Measurements from ENCODE around the gene MSRB1. TPM values are rescaled to one million over a fixed set of nuclear protein-coding genes. Genes with fewer than 3 reads are reported as not detected.
"Not testable (repeated sequence)": the region's sequence is repeated elsewhere in the genome, so short reads cannot be mapped to it uniquely, and the experiment has no call there.

Gene MSRB1
- total RNA-seq, 2 experiments from 2014 or later, result 8.5 to 11.0 TPM

DNA sequence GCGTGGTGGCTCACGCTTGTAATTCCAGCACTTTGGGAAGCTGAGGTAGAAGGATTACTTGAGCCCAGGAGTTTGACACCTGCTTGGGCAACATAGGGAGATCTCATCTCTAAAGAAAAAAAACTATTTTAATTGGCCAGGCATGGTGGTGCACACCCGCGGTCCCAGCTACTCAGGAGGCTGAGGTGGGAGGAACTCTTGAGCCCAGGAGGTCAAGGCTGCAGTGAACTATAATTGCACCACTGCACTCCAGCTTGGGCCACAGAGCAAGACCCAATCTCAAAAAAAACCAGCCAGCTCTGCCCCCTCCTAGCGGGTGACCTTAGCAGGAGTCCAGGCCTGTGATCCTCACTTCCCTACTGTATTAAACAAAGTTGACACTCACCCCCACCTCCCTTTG, 18.9 kb downstream of the MSRB1 start:
- Mint-ChIP-seq H3K27me3 (ENCODE audit: low read depth) (peaks cover 40% of the 10 kb centered on the region), H3K4me3 (no peak overlapping the region), H3K4me1 (ENCODE audit: low read depth) (peaks cover 2% of the 10 kb centered on the region), H3K36me3 (ENCODE audit: low read depth) (no peaks in the 10 kb centered on the region), H3K9me3 (no peaks in the 10 kb centered on the region), H3K27ac (no peak overlapping the region)
- CTCF ChIA-PET, result interaction anchor here (0.9 kb wide), 2 partner anchors 12 to 34 kb away, joined by 3 to 4 read pairs; no protein-coding TSS in a partner anchor
- intact Hi-C loops (cut with micrococcal nuclease), result no loop called here
- no peak for DNase-seq

DNA sequence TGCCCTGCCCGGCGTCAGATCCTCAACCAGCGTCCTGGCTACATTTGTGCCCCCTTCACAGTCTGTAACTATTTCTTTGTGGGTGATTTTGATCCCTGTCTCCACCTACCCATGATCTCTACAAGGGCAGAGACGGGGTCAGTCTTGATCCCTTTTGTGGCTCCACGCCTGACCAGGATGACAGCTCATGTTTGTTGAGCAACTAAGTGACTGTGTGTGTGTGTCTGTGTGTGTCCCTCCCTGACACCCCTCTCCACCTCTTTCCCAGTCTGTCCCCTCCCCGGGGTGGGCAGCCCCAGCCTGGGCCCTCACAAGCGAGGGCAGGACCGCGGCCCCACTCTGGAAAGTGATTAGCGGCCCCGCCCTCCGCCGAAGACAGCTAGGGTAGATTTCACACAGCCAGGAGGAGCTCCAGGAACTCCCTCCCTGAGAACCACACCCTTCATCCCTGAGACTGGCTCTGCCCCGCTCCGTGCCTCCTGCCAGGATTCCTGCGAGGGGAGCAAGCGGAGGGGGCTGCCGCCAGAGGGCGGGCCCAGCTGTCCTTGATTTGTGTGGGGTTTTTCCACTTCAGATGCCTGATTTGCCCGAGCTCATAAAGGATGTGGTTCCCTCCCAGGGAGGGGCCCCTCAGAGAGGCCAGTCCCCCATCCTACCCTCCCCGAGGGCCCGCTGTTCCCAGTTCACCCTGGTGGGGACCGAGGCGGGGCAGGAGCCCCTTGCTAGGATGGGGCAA, 19.5 kb downstream of the MSRB1 start:
- Mint-ChIP-seq H3K4me3 (no peak overlapping the region), H3K36me3 (ENCODE audit: low read depth) (no peaks in the 10 kb centered on the region), H3K27me3 (ENCODE audit: low read depth) (peaks cover 45% of the 10 kb centered on the region), H3K4me1 (ENCODE audit: low read depth) (peaks cover 2% of the 10 kb centered on the region), H3K9me3 (no peaks in the 10 kb centered on the region), H3K27ac (no peak overlapping the region)
- CTCF ChIA-PET, result interaction anchor here (0.9 to 1.1 kb wide), 3 partner anchors 13 to 39 kb away, joined by 3 to 4 read pairs (median 3); no protein-coding TSS in a partner anchor
- peak; percentile 30 for DNase-seq
- intact Hi-C loops (cut with micrococcal nuclease), result no loop called here

DNA sequence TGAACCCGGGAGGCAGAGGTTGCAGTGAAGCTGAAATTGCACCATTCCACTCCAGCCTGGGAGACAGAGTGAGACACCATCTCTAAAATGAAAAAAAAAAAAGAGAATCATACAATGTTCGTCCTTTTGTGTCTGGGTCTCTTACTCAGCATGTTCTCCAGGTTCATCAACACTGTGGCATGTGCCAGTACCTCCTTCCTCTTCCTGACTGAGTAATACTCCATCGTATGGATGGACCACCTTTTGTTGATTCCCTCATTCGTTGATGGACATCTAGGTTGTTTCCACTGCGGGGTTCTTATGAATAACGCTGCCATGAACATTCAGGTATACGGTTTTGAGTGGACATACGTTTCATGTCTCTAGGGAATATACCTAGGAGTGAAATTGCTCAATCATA, 20.6 kb downstream of the MSRB1 start:
- H3K36me3 Mint-ChIP-seq (ENCODE audit: low read depth), result no peaks in the 10 kb centered on the region
- no peak overlapping the region for H3K27ac Mint-ChIP-seq
- intact Hi-C loops (cut with micrococcal nuclease), result no loop called here
- CTCF ChIA-PET, result interaction anchor here (0.7 kb wide), 1 partner anchor 425 kb away, joined by 3 read pairs; no protein-coding TSS in a partner anchor
- H3K27me3 Mint-ChIP-seq (ENCODE audit: low read depth), result peaks cover 47% of the 10 kb centered on the region
- no peak overlapping the region for H3K4me3 Mint-ChIP-seq
- peaks cover 2% of the 10 kb centered on the region for H3K4me1 Mint-ChIP-seq (ENCODE audit: low read depth)
- DNase-seq, result no peak
- H3K9me3 Mint-ChIP-seq, result no peaks in the 10 kb centered on the region

DNA sequence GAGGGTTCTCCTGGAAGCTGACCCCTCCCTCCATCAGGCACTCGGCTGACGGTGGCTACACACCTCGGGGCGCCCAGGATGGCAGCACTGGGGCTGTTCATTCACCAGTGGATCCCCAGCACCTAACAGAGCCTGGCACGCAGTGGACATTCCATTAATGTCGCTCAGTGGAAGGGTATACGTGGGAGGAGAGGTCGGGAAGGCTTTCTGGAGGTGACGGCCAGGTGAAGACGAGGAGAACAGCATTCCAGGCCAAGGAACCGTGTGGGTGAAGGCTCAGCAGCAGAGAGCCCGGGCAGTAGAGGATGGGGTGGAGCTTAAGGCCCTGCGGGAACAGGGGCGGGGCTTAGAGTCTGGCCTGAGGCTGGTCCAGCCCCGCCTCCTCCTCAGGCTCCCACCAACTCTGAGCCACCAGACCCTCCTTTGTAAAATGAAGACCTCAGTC, 22.2 kb downstream of the MSRB1 start:
- intact Hi-C loops (cut with micrococcal nuclease), result no loop called here
- Mint-ChIP-seq H3K36me3 (ENCODE audit: low read depth) (no peaks in the 10 kb centered on the region), H3K4me1 (ENCODE audit: low read depth) (peaks cover 4% of the 10 kb centered on the region), H3K4me3 (no peak overlapping the region), H3K27ac (no peak overlapping the region), H3K9me3 (no peaks in the 10 kb centered on the region), H3K27me3 (ENCODE audit: low read depth) (peaks cover 58% of the 10 kb centered on the region)
- CTCF ChIA-PET, result no interaction called here
- no peak for DNase-seq

DNA sequence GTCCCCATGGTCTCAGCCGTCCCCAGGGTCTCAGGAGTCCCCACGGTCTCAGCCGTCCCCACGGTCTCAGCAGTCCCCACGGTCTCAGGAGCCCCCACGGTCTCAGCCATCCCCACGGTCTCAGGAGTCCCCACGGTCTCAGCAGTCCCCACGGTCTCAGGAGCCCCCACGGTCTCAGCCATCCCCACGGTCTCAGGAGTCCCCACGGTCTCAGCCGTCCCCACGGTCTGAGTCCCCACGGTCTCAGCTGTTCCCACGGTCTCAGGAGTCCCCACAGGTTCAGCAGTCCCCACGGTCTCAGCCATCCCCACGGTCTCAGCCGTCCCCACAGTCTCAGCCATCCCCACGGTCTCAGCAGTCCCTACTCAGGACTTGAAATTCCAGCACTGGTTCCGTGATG, 22.9 kb downstream of the MSRB1 start:
- H3K9me3 Mint-ChIP-seq; H3K4me3 Mint-ChIP-seq; CTCF ChIA-PET; H3K36me3 Mint-ChIP-seq (ENCODE audit: low read depth); H3K27ac Mint-ChIP-seq; H3K4me1 Mint-ChIP-seq (ENCODE audit: low read depth); DNase-seq; intact Hi-C loops (cut with micrococcal nuclease): not testable (repeated sequence)
- peaks cover 64% of the 10 kb centered on the region for H3K27me3 Mint-ChIP-seq (ENCODE audit: low read depth)

DNA sequence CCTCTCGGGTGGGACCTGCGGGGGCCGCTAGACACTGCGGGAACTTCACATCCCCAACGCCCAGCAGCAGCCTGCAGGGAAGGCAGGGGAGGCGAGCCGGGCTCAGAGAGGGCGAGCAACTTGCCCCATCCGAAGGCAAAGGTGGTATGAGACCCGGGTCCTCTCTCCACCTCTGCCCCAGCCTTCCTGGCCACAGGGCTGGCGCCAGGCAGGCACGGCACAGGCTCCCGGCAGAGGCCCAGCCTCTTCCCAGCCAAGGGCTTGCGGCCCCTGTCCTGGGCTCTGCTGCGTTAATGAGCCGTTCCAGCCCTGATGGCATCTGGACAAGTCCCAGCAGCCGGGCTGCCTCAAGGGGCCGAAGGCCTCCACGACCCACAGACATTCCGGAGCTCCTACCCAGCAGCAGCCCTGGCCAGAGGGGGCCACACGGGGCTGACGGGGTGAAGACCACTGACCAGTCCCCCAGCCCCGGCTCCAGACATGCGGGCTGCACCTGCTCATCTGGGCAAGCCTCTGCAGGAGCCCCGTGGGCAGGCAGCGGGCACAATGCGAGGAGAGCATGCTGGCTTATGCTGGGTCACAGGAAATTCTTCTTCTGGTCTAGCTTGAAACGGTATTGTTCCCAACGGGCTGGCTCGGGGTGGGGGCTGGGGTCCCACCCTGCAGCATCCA, 23.5 kb downstream of the MSRB1 start:
- Mint-ChIP-seq H3K4me3 (no peak overlapping the region), H3K9me3 (no peaks in the 10 kb centered on the region), H3K27ac (no peak overlapping the region), H3K4me1 (ENCODE audit: low read depth) (peaks cover 4% of the 10 kb centered on the region), H3K36me3 (ENCODE audit: low read depth) (no peaks in the 10 kb centered on the region), H3K27me3 (ENCODE audit: low read depth) (peaks cover 68% of the 10 kb centered on the region)
- no peak for DNase-seq
- CTCF ChIA-PET, result no interaction called here
- intact Hi-C loops (cut with micrococcal nuclease), result no loop called here

DNA sequence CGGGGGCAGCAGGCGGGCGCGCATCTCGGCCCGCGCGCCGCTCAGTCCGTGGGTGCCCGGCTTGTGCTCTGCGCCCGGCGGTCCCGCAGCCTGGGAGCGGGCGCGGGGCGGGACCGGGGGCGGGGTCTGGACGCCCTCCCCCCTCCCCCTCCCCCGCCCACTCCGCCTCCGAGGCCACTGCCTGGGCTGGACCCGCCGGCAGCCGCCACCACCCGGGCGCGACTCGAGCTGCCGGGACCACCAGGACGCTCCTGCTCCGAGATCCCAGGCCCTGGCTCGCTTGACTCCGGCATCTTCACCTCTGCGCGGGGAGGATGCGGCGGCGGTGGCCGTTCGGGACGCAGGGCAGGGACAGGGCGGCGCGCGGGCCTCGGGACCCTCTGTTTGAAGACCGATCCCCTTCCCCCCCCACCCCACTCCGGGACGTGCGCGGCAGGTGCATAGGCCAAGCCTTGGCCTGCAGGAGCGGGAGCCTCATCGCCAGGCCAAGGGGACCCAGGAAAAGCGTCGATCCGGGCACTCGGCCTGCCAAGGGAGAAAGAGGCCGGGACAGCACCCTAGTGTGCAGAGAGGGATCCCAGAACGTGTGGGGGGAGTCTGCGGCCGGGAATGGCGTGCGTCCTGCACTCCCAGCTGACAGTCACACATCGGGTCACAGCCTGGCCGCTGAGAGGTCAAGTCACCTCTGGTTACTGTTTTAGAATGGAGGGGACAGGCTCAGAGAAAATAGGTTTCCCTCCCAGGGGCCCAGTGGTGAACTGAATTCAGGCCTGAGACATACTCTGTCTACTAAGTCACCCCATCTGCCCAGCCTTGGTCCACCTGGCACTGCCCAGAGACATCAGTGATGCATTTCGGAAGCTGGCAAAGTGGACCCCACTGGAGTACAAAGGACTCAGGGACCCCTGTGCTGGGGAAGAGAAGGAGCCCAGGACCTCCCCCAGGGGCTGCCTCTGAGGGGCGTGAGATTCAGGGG, 24.4 kb downstream of the MSRB1 start, which contains the start of gene HS3ST6:
TSS of gene HS3ST6 (minus strand) at position 65 of the 976 bp plus-strand sequence. CDS start 92 bp downstream, outside the sequence.
- peaks cover 65% of the 10 kb centered on the region for H3K27me3 Mint-ChIP-seq (ENCODE audit: low read depth)
- H3K4me1 Mint-ChIP-seq (ENCODE audit: low read depth), result peaks cover 4% of the 10 kb centered on the region
- H3K27ac Mint-ChIP-seq, result no peak within 1 kb of the TSS
- CTCF ChIA-PET, result no interaction called here
- no peaks in the 10 kb centered on the region for H3K36me3 Mint-ChIP-seq (ENCODE audit: low read depth)
- intact Hi-C loops (cut with micrococcal nuclease), result no loop called here
- no peaks in the 10 kb centered on the region for H3K9me3 Mint-ChIP-seq
- no peak within 1 kb of the TSS for H3K4me3 Mint-ChIP-seq
- no peak for DNase-seq

DNA sequence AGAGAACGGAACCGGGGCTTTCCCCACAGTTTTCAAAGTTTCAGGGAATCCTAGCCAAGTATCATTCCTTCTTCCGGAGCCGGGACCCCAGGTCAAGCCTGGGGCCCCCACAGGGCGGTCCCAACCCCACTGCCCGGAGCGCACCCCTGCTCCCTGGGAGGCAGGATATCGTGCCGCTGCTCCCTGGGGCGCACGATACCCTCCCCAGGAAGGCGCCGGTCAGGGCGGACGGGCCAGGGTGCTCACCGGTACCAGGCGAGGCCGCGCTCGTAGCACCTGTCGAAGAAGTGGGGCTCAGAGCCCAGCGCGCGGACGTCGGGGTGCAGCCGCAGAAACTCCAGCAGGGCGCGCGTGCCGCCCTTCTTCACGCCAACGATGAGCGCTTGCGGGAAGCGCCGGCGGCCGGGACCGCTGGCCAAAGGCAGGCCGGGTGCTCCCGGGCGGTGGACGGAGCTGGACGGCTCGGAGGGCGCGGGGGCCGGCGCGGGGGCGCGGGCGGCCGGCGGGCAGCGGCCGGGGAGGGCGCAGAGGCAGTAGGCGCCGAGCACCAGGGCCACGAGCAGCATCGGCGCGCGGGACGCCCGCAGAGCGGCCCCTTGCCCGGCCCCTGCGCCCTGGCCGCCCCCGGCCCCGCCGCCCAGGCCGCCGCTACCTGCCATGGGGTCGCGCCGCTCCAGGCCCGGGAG, 25.2 kb downstream of the MSRB1 start:
- intact Hi-C loops (cut with micrococcal nuclease), result no loop called here
- Mint-ChIP-seq H3K27ac (no peak overlapping the region), H3K36me3 (ENCODE audit: low read depth) (no peaks in the 10 kb centered on the region), H3K27me3 (ENCODE audit: low read depth) (peaks cover 60% of the 10 kb centered on the region), H3K4me3 (no peak overlapping the region), H3K9me3 (no peaks in the 10 kb centered on the region), H3K4me1 (ENCODE audit: low read depth) (peaks cover 3% of the 10 kb centered on the region)
- CTCF ChIA-PET, result no interaction called here
- no peak for DNase-seq

DNA sequence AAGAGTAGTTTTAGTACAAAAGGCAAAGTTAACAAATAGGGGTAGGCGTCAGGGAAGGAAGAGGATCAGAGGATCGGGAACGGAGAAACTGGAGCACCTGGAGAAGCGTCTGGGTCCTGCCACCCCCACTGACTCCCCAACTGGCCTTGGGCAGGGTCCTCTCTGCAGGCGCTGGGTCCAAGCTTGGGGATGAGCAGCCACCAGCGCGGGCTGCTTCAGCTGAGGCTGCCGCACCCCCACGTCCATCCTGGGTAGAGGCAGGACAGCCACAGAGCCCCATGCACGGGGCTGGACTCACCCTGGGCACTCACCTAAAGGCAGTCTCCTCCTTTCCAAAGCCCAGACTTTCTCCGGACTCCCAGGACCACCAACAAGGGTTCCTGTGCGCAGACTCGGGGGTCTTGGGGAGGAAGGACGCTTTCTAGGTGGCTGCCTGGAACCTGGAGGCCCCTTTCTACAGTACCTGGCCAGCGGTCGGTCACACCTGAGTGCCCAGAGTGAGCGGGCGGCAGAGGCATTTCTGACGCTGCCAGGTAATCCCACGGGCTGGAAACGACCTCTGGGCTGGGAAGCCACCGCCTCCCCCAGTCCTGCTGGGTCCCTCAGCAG, 25.8 kb downstream of the MSRB1 start:
- no peak overlapping the region for H3K27ac Mint-ChIP-seq
- no peak overlapping the region for H3K4me3 Mint-ChIP-seq
- H3K9me3 Mint-ChIP-seq, result no peaks in the 10 kb centered on the region
- CTCF ChIA-PET, result no interaction called here
- no peaks in the 10 kb centered on the region for H3K36me3 Mint-ChIP-seq (ENCODE audit: low read depth)
- no peak for DNase-seq
- intact Hi-C loops (cut with micrococcal nuclease), result no loop called here
- peaks cover 55% of the 10 kb centered on the region for H3K27me3 Mint-ChIP-seq (ENCODE audit: low read depth)
- peaks cover 2% of the 10 kb centered on the region for H3K4me1 Mint-ChIP-seq (ENCODE audit: low read depth)

DNA sequence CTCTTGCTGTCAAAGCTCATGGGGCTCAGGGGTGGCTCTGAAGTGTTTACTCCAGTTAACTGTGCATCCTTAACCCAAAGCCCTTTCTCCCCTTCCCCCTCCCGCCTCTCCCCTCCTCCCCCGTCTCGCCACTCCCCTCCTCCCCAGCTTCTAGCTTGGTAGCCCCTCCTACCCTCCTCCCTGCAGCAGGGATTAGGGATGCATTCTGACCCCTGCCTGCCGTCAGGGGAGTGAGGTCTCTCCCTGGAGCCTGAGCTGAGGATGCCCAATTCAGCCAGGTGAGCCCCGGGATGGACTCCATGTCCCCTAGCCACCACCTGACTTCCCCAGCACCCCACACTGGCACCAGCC, 26.4 kb downstream of the MSRB1 start:
- peaks cover 2% of the 10 kb centered on the region for H3K4me1 Mint-ChIP-seq (ENCODE audit: low read depth)
- intact Hi-C loops (cut with micrococcal nuclease), result no loop called here
- H3K4me3 Mint-ChIP-seq, result no peak overlapping the region
- DNase-seq, result no peak
- no peaks in the 10 kb centered on the region for H3K9me3 Mint-ChIP-seq
- H3K36me3 Mint-ChIP-seq (ENCODE audit: low read depth), result no peaks in the 10 kb centered on the region
- CTCF ChIA-PET, result interaction anchor here (0.8 kb wide), 1 partner anchor 13 kb away, joined by 3 read pairs; no protein-coding TSS in a partner anchor
- peaks cover 51% of the 10 kb centered on the region for H3K27me3 Mint-ChIP-seq (ENCODE audit: low read depth)
- H3K27ac Mint-ChIP-seq, result no peak overlapping the region

DNA sequence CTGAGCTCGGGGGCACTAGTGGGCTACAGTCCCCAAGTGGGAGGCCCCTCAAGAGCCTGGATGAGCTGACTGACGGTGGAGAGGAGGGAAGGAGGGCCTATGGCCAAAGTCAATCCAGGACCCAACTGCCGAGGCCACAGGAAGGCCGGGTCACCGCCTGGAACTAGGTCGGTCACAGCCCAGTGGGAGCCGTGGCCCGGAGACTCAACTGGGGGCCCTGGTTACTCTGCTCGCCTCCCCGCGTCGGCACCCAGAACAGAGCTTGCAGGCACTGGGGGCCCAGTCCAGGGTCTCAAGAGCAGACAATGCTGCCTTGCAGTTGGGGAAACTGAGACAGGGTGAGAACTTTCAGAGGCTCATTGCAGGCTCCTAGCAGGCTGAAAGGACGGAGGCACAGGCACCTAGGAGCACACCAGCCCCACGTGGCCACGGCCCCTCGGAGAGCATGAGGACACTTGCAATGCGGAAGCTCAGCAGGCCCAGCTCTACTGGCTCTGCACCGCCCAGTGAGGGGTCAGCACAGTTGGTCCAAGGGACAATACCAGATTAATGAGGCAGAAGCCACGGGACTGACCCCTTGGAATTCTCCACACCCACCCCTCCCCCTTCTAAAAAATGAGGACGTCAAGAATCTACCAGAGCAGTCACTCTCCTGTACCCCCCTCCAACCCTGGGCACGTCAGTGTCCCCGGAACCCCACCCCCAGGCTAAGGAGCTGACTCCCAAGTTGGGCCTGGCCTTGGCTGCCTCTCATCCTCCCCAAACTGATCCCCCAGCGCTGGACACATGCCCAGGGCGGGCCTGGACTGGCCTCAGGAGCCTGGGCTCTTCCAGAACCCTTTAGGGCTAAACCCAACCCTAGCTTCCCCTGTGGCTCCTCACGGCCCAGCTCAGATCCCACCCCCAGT, 27.0 kb downstream of the MSRB1 start:
- Mint-ChIP-seq H3K27me3 (ENCODE audit: low read depth) (peaks cover 45% of the 10 kb centered on the region), H3K27ac (no peak overlapping the region), H3K4me3 (no peak overlapping the region), H3K36me3 (ENCODE audit: low read depth) (no peaks in the 10 kb centered on the region), H3K9me3 (no peaks in the 10 kb centered on the region), H3K4me1 (ENCODE audit: low read depth) (peaks cover 2% of the 10 kb centered on the region)
- no peak for DNase-seq
- CTCF ChIA-PET, result interaction anchor here (0.8 to 1.3 kb wide), 2 partner anchors 13 to 52 kb away, joined by 3 read pairs; no protein-coding TSS in a partner anchor
- intact Hi-C loops (cut with micrococcal nuclease), result no loop called here
